ENCODE results near the gene PKN3. TPM values are rescaled to one million over a fixed set of nuclear protein-coding genes. Genes with fewer than 3 reads are reported as not detected.
"Not testable (repeated sequence)": the region's sequence is repeated elsewhere in the genome, so short reads cannot be mapped to it uniquely, and the experiment has no call there.

PKN3 gene
- total RNA-seq, 1 experiment from 2014 or later = 18.7 TPM

DNA sequence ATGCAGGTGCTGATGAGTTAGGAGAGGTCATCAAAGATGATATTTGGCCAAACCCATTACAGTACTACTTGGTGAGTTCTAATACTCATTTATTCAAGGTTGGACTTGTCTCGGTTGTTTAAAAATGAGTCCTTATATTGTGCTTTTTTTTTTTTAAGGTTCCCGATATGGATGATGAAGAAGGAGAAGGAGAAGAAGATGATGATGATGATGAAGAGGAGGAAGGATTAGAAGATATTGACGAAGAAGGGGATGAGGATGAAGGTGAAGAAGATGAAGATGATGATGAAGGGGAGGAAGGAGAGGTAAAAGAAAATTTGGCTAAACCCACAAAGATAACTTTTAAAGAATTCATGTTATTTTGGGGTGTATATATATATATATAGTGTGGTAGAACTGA lies 8.6 kb upstream of the PKN3 start:
- DNase-seq (ENCODE audit: low spot score) = not testable (repeated sequence)

DNA sequence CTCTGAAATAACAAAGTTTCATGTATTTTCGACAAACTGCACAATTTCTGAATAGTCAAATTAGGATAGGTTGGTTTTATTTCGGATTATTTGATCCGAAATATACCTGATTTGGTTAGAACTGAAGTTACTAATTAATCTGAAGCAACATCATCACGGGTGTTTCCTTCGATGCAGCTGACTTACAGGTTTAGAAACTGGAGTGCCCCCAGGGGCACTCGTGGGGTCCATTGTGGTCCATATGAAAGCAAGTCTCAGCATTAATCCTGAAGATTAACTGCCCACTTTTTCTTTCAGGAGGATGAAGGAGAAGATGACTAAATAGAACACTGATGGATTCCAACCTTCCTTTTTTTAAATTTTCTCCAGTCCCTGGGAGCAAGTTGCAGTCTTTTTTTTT lies 8.0 kb upstream of the PKN3 start:
- no peak for DNase-seq (ENCODE audit: low spot score)

DNA sequence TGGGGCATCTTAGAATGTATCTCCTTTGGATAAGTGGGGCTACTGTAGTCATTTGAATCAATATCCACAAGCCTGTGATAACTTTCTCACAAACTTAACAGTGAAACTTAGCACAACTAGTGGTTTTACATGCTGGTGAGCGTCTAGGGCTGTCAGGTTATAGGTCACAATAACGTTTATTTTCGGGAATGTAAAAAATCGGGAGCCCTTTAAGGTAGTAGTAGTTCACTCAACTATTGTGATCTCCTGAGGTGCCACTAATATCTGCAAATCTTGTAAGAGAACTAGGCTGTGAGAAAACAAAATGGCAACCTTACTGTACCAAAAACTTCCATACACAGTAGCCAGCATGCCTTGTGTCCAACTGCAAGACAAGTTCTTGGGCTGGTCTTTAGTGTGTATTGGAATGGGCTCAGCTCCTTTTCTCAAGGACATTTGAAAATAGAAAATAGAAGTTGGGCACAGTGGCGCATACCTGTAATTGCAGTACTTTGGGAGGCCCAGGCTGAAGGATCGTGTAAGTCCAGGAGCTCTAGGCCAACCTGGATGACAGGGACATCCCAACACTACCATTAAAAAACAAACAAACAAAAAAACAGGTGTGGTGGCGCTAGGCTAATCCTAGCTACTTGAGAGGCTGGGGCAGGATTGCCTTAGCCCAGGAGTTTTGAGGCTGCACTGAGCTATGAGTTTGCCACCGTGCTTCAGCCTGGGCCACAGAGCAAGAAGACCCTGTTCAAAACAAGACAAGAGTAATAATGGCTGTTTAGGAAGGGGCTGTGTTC lies 5.2 kb upstream of the PKN3 start:
- DNase-seq (ENCODE audit: low spot score) = no peak

DNA sequence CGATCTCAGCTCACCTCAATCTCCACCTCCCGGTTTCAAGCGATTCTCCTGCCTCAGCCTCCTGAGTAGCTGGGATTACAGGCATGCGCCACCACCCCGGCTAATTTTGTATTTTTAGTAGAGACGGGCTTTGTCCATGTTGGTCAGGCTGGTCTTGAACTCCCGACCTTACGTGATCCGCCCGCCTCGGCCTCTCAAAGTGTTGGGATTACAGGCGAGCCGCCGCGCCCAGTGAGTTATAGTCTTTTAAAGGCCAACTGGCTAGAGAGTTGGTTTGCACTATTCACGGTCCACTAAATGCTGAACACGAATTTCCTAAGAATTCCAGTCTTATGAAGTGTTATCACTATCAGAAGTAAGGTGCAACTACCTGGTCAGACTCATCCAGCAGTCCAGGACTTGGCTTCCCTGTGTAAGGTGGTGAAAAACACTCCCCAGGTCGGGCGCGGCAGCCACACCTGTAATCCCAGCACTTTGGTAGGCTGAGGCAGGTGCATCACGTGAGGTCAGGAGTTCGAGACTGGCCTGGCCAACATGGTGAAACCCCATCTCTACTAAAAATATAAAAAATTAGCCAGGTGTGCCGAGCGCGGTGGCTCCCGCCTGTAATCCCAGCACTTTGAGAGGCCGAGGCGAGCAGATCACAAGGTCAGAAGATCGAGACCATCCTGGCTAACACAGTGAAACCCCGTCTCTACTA lies 3.1 kb upstream of the PKN3 start:
- DNase-seq (ENCODE audit: low spot score) = not testable (repeated sequence)

DNA sequence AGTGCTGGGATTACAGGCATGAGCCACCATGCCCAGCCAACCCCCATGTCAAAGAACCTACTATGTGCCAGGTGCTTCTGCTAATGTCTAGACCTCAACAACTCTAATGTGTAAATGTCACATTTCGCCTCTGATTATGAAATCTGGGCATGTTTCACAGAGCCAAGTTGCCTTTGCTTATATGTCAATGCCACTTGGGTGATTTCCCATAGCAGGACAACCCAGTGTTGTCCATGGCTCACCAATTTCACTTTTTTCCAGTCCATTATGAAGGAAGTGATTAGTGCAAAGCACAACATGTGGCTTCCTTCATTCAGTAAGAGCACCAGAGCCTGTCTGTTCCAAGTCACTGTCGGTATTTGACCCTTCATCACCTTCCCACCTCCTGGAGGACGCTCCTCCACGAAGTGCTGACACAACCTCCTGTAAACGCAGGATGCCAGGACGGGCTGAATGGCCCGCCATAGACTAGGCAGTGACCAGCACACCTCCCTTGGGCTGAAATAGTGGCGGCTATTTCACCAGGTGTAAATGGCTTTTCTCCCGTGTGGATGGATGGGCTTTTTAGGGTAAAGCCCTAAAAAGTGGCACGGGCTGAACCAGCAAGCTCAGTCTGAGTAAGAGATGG lies 962 bp upstream of the PKN3 start:
- no peak for DNase-seq (ENCODE audit: low spot score)

DNA sequence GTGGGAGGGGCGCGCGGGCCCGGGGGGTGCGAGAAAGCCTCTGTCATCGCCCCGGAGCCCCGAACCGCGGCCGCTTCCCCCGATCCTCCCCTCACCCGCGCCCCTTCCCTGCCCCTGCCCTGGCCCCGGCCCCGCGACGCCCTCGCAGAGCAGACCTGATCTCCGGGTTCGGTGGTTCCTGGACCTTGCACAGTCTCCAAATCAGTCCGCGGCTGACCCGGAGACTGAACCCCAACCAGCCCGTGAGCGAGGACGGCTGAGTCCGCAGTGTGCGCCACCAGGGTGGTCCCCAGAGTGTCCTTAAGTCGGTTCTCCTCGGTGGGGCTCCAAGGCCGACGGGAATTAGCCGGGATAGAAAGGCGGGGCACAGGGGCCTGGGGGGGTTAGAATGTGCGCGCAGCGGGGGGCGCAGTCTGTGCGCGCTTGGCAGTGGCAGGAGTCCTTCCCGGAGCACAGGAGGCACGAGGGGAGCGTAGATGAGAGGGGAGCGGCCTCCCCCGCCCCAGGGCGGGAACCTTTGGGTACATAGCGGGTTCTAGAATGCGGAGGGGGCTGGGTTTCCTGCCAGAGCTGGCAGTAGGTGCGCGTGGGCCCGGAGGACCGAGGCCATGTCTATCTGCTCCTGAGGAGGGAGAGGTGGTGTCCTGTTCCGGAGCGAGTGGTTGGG lies 779 bp downstream of the PKN3 start:
- no peak for DNase-seq (ENCODE audit: low spot score)

DNA sequence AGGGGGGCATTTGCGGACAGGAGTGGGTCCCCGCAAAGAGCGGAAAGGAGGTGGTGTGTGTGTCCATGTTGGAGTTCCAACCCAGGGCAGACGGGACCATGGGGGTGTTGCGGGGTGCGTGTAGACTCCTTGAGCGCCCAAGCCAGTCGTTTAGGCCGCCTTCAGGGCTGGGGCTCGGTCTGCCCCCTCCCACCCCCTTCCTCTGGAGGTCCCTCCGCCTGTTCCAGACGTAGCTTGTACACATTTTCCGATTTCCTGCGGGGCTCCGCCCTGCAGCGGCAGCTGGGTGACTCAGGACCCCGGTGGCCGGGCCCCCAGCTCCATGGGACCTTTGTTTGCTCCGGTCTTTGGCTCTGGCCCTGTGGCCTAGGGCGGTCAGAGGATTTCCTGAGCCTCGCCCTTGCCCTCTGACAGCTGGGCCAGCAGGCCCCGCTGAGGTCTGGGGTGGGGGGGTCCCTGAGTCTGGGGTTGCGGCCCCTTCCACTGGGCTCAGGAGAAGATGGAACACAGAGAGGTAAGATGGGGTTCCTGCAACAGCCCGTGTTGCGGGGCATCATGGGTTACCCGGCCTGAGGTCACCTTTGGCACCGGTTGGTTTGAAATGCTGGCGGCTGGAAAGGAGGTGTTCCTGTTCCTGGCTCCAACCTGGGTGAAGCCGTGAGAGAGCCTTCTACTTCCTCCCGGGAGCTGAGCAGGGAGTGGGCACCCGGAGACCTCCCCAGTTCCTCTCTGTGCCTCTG lies 1.5 kb downstream of the PKN3 start:
- DNase-seq (ENCODE audit: low spot score) = peak; percentile 39

DNA sequence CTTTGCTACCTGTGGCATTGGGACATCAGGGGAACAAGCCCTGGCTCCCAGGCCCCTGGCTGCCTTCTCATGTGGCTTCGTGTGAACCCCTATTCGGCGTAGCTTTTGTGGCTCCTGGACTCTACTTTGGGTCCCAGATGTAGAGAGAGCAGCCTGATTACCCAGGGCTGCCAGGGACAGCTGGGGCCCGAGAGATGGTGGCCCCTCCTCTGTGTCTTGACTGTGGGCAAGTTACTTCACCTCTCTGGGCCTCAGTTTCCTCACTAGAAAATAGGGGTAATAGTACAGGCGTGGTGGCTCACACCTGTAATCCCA lies 2.0 kb downstream of the PKN3 start:
- no peak for DNase-seq (ENCODE audit: low spot score)

DNA sequence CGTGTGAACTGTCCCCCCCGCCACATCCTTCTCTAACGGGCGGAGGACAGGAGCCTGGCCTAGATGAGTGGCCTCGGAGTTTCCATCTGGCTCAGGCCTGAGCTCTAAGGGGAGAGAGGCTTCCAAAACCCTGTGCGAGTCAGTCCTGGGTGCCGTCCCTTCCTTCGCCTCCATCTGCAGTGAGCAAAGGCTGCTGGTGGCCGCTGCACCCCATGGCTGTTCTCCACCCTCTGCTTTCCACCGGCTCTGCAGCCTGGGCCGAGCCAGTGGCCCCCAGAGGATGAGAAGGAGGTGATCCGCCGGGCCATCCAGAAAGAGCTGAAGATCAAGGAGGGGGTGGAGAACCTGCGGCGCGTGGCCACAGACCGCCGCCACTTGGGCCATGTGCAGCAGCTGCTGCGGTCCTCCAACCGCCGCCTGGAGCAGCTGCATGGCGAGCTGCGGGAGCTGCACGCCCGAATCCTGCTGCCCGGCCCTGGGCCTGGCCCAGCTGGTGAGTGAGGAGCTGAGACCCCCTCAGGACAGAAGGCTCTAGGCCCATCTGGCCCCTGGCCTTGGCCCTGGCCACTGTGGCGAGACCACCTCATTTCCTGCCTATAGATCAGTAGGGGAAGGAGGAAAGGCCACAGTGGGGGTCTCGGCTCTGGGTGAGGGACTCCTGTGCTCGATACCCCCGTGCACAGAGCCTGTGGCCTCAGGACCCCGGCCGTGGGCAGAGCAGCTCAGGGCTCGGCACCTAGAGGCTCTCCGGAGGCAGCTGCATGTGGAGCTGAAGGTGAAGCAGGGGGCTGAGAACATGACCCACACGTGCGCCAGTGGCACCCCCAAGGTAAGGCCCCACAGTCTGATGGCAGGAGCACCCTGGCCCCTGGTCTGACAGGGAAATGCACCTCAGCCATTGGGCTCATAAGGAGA lies 3.0 kb downstream of the PKN3 start:
- no peak for DNase-seq (ENCODE audit: low spot score)

DNA sequence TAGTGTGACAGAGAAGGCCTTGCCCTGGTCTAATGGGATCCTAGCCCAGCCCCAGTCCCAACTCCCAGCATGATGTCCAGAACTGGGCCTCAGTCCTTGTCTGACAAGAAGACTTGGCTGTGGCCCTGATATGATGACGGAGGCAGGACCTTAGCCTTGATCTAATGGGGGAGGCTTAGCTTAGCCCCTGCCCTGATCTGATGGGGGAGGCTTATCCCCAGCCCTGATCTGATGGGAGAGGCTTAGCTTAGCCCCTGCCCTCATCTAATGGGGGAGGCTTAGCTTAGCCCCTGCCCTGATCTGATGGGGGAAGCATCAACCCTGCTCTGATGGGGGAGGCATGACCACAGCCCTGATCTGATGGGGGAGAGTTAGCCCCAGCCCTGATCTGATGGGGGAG lies 3.7 kb downstream of the PKN3 start:
- DNase-seq (ENCODE audit: low spot score) = no peak

DNA sequence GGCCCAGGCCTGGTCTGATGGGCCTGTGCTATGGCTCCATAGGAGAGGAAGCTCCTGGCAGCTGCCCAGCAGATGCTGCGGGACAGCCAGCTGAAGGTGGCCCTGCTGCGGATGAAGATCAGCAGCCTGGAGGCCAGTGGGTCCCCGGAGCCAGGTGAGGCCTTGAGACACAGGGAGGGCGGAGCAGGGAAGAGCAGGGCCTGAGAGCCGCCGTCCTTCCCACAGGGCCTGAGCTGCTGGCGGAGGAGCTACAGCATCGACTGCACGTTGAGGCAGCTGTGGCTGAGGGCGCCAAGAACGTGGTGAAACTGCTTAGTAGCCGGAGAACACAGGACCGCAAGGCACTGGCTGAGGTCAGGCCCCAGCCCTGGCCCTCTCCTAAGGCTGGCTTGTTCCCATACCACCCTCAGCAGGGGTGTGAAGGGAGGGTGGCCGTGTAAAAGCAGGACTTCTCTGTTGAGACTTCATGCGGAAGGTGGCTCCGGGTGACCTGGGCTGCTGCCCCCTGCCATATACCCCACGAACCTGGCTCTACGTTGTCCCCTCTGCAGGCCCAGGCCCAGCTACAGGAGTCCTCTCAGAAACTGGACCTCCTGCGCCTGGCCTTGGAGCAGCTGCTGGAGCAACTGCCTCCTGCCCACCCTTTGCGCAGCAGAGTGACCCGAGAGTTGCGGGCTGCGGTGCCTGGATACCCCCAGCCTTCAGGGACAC lies 4.5 kb downstream of the PKN3 start:
- DNase-seq (ENCODE audit: low spot score) = no peak

DNA sequence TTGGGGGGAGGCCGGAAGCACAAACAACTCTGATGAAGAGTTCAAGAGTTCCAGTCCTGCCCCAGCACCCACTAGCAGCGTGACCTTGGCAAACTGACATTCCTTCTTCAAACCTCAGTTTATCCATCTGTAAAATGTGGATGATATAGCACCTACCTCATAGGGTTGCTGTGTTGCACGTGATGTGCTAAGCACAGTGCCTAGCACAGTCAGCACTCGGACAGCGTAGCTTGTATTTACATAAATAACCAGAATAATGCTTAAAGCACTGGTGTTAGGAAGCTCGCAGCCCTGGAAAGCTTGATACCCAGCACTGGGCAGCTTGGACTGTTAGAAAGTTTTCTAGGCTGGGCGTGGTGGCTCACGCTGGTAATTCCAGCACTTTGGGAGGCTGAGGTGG lies 5.1 kb downstream of the PKN3 start:
- no peak for DNase-seq (ENCODE audit: low spot score)

DNA sequence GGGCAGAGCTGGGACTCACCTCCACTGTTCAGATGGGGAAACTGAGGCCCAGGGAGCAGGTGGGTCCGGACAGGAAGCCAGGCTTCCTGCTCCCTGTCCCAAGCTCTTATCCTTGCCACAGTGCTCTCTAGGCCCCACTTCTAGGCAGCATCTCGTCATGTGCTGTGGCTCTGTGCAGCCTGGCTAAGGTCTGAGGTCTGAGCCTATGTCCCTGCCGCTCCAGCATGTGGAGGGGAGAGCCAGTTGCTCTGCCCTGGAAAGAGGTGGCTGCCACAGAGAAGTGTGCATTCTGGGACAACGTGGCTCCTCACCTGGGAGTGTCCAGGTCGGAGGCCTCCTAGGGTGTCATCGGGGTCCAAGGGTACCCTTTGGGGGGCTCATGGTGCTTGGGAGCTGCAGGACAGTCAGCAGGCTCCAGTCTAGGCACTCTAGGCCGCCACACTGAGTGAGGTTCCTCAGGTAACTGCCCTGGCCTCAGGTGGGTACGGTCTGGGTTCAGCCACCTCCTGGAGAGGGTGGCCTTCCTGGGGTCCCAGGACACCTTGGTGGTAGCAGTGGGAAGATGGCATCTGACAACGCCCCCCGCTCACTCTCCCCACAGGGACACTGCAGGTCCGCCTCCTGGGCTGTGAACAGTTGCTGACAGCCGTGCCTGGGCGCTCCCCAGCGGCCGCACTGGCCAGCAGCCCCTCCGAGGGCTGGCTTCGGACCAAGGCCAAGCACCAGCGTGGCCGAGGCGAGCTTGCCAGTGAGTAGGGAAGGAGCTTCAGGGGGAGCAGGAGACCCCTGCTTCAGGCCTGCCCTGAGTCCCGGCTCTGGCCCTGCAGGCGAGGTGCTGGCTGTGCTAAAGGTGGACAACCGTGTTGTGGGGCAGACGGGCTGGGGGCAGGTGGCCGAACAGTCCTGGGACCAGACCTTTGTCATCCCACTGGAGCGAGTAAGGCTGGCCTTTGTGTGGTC lies 10.4 kb downstream of the PKN3 start:
- DNase-seq (ENCODE audit: low spot score) = no peak

DNA sequence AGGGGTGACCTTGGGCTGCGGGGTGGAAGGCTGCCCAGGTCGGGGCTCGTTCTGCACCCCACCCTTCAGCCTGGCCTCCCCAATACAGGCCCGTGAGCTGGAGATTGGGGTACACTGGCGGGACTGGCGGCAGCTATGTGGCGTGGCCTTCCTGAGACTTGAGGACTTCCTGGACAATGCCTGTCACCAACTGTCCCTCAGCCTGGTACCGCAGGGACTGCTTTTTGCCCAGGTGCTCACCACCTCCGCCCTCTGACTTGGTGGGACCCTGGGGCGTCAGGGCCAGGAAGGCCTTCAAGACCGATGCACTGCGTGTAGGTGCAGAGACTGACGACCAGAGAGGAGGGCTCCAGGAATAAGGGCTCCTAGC lies 11.1 kb downstream of the PKN3 start:
- DNase-seq (ENCODE audit: low spot score) = no peak

DNA sequence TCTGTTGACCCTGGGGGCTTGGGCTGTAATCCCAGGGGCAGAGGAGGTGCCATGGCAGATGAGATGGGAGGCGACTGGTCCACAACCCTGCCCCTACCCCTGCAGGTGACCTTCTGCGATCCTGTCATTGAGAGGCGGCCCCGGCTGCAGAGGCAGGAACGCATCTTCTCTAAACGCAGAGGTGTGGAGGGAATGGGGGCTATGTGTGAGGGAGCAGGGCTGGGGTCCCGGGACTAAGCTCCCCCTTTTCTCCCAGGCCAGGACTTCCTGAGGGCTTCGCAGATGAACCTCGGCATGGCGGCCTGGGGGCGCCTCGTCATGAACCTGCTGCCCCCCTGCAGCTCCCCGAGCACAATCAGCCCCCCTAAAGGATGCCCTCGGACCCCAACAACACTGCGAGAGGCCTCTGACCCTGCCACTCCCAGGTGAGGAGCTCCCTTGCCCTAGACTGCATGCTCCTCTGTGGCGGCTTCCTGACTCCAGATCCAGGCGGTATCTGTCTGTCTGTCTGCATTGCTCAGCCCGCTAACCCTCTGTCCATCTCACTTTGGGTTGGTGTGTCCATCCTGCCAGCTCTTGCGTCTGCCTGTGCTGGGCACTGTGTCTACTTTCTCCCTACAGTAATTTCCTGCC lies 11.8 kb downstream of the PKN3 start:
- no peak for DNase-seq (ENCODE audit: low spot score)

DNA sequence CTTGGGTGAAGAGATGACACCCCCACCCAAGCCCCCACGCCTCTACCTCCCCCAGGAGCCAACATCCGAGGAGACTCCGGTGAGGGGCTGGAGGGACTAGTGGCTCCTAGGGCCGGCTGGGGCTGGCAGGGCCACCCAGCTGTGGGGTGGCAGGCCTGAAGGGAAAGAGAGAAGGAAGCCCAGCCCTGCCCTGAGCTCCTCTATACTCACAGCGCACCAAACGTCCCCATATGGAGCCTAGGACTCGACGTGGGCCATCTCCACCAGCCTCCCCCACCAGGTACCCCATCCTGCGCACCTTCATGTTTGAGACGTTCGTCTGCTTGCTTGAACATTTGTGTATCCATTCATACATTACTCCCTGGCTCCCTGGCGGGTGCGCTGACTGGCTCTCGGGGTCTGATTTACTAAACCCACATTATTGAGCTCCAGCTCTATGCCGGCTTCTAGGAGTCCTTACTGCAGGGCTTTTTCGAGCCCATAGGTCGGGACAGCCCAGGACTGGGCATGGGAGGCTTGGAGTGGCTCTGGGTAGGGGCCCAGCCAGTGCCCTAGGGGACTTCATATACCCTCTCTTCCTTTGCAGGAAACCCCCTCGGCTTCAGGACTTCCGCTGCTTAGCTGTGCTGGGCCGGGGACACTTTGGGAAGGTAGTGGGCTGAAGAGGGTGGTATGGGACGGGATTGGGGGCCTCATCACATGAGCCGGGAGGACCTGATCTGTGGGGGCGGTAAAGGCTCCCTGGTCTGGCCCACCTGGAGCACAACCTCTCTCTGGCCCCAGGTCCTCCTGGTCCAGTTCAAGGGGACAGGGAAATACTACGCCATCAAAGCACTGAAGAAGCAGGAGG lies 12.5 kb downstream of the PKN3 start:
- no peak for DNase-seq (ENCODE audit: low spot score)

DNA sequence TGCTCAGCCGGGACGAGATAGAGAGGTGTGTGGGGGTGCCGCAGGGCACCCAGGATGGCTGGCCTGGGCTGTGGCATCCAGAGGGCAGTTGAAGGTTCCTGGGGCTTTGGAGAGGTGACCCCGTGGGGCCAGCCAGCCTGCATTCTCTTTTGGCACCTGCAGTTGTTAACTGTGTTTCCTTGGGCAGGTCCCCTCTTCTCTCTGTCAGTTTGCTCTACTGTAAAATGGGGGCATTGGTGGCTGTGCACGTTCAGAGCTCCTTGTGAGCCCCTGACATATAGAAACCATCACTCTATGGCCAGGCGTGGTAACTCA lies 13.1 kb downstream of the PKN3 start:
- DNase-seq (ENCODE audit: low spot score) = no peak

All from HT-29 (cell line).